ENCODE data around the gene EVX2.

DNA sequence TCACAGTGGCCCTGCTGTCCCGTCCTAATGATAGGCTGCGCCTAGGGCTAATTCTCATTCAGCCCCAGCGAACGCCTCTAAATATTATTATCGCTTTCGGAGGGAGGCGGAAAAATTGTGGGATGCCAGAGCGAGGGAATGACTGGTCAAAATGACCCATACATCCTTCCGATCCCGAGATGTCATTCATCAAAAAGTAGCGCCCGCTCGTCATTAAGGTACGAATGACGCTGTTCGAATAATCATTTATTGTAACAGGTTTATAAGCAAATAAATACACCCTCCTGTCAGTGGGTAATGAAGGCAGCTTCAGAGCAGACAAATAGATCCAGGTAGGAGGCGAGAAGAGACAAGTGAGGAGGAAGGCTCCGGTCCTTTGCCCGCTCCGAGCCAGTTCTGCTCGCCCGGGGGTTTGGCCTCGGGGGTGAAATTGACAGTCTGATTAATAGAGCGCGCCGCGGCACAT is at the start of gene EVX2:
- TF ChIP-seq, protein P1, sequence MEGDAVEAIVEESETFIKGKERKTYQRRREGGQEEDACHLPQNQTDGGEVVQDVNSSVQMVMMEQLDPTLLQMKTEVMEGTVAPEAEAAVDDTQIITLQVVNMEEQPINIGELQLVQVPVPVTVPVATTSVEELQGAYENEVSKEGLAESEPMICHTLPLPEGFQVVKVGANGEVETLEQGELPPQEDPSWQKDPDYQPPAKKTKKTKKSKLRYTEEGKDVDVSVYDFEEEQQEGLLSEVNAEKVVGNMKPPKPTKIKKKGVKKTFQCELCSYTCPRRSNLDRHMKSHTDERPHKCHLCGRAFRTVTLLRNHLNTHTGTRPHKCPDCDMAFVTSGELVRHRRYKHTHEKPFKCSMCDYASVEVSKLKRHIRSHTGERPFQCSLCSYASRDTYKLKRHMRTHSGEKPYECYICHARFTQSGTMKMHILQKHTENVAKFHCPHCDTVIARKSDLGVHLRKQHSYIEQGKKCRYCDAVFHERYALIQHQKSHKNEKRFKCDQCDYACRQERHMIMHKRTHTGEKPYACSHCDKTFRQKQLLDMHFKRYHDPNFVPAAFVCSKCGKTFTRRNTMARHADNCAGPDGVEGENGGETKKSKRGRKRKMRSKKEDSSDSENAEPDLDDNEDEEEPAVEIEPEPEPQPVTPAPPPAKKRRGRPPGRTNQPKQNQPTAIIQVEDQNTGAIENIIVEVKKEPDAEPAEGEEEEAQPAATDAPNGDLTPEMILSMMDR (IDR thresholded peaks at IDR 0.05): no peak
- TF ChIP-seq EZH2 (IDR thresholded peaks at IDR 0.05) (no peak), EZH2phosphoT487 (IDR thresholded peaks at IDR 0.05) (no peak)

Measured in neural progenitor cell (in vitro differentiated cells).